Kidney (tissue), 14 donors: ENCODE data around the gene RECQL5. TPM values are rescaled to one million over a fixed set of nuclear protein-coding genes. Genes with fewer than 3 reads are reported as not detected.

Experiments used
- DNase-seq, 5 donors: peaks; one replicate each; pipeline ENCODE4 v3.0.0-alpha.2; 2013 to 2020
- FAIRE-seq: peaks from 2 replicates; lab custom pipeline; 2012; peaks lifted over from hg19 to GRCh38; lab: Jason Lieb, UNC
- H3K27ac ChIP-seq, 2 donors: one replicate each; pipeline ENCODE4 v1.7.0; 2013; ENCODE audit warnings: low read depth in 2 of 2, low read length in 2 of 2, inconsistent platforms in 1 of 2
- H3K27me3 ChIP-seq: one replicate; pipeline ENCODE4 v1.7.1; 2013; ENCODE audit warnings: low read length, inconsistent platforms; ENCODE audit not compliant: control insufficient read depth, insufficient read depth
- H3K36me3 ChIP-seq, 3 donors: one replicate each; pipeline versions ENCODE4 v1.7.0 to v1.7.1; 2013; ENCODE audit warnings: low read length in 3 of 3, control low read depth in 1 of 3, inconsistent platforms in 1 of 3; ENCODE audit not compliant: insufficient read depth in 3 of 3, control insufficient read depth in 2 of 3
- H3K4me1 ChIP-seq, 3 donors: one replicate each; pipeline versions ENCODE4 v1.7.0 to v1.7.1; 2013; ENCODE audit warnings: low read length in 3 of 3, inconsistent platforms in 1 of 3, low read depth in 1 of 3; ENCODE audit not compliant: control insufficient read depth in 2 of 3, insufficient read depth in 2 of 3
- H3K4me3 ChIP-seq, 3 donors: one replicate each; pipeline versions ENCODE4 v1.7.0 to v1.8.1; 2013; ENCODE audit warnings: low read length in 3 of 3, control low read depth in 1 of 3, inconsistent platforms in 1 of 3
- H3K9ac ChIP-seq, 3 donors: one replicate each; pipeline versions ENCODE4 v1.7.0 to v1.7.1; 2013; ENCODE audit warnings: low read length in 3 of 3, control low read depth in 1 of 3, inconsistent platforms in 1 of 3
- H3K9me3 ChIP-seq, 3 donors: one replicate each; pipeline versions ENCODE4 v1.7.0 to v1.7.1; 2013; ENCODE audit warnings: low read length in 3 of 3, control low read depth in 1 of 3, inconsistent platforms in 1 of 3; ENCODE audit not compliant: control insufficient read depth in 2 of 3, insufficient read depth in 1 of 3
- intact Hi-C: fragments of 100-400 bp; cut with DNase I; formaldehyde crosslinking; loops from one replicate; pipeline ENCODE4 v1.11.1; 2022
- polyA plus RNA-seq: library from polyadenylated mRNA; stranded (reverse); fragments of 350-450 nt; fragmentation: Illumina TruSeq; extraction: RNeasy Lipid Tissue Mini Kit (QIAGEN cat#74804); gene quantifications from one replicate; pipeline ENCODE4 v1.2.3, GENCODE V29; 2014; ENCODE audit warnings: low read depth, low replicate concordance; ENCODE audit not compliant: insufficient read depth
- total RNA-seq: library from RNA; stranded (reverse); fragmentation: NEBNext Ultra II Directional; extraction: Animal tissue kit (Norgen Biotek cat#: 25700); gene quantifications from one replicate; pipeline ENCODE4 v1.2.1, GENCODE V29; 2021
- TF ChIP-seq, protein P1 (sequence below): IDR thresholded peaks from 3 replicates; pipeline ENCODE4 v1.5.1; 2012; ENCODE audit warnings: mild to moderate bottlenecking, moderate library complexity, borderline replicate concordance; ENCODE audit not compliant: insufficient read depth; ENCODE audit errors: extremely low read depth
- donor health status: control.
- donor health status: control.
- donor health status: control.
- donor health status: control.
- donor health status: control.
- donor health status: DM: yes; HTN: yes; CAD: no.
- donor health status: Normal renal cell carcinoma (clear cell type).

Gene RECQL5
- total and polyA plus RNA-seq, 2 donors from 2014 or later, result 40.0 to 51.6 TPM

DNA sequence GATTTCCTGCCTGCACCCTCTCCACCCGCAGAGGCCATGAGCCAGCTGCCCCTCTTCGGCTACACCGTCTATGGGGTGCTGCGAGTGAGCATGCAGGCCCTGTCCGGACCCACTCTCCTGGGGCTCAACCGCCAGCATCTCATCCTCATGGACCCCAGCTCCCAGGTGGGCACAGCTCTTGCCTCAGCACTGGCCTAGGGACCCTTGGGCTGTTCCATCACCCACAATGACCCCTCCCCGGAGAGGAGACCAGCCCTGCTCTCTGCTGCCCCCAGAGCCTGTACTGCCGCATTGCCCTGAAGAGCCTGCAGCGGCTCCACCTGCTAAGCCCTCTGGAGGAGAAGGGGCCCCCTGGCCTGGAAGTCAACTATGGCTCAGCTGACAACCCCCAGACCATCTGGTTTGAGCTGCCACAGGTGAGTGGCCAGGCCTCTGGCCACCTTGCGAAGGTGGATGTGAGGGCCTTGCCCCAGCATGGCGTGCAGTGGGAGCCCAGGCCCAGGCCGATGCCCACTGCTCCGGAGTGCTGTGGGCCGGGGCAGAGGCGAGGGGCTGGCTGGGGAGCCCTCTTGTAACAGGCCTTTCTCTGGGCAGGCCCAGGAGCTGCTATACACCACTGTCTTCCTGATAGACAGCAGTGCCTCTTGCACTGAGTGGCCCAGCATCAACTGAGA lies 41.0 kb downstream of the RECQL5 start:
- H3K4me1 ChIP-seq, result no peaks in the 10 kb centered on the region
- H3K36me3 ChIP-seq, result peaks cover 0 to 23% (median 6%) of the 10 kb centered on the region in 3 donors
- no peak overlapping the region for H3K4me3 ChIP-seq
- intact Hi-C loops, result no loop called here
- H3K27me3 ChIP-seq, result no peaks in the 10 kb centered on the region
- no peaks in the 10 kb centered on the region for H3K9me3 ChIP-seq
- FAIRE-seq (no peak), DNase-seq (peak in 4 of 5 donors; percentile 59 to 69 (median 62))
- H3K27ac ChIP-seq, result no peak overlapping the region
- no peak overlapping the region for H3K9ac ChIP-seq
- TF ChIP-seq, protein P1, sequence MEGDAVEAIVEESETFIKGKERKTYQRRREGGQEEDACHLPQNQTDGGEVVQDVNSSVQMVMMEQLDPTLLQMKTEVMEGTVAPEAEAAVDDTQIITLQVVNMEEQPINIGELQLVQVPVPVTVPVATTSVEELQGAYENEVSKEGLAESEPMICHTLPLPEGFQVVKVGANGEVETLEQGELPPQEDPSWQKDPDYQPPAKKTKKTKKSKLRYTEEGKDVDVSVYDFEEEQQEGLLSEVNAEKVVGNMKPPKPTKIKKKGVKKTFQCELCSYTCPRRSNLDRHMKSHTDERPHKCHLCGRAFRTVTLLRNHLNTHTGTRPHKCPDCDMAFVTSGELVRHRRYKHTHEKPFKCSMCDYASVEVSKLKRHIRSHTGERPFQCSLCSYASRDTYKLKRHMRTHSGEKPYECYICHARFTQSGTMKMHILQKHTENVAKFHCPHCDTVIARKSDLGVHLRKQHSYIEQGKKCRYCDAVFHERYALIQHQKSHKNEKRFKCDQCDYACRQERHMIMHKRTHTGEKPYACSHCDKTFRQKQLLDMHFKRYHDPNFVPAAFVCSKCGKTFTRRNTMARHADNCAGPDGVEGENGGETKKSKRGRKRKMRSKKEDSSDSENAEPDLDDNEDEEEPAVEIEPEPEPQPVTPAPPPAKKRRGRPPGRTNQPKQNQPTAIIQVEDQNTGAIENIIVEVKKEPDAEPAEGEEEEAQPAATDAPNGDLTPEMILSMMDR, result peak; percentile 35

DNA sequence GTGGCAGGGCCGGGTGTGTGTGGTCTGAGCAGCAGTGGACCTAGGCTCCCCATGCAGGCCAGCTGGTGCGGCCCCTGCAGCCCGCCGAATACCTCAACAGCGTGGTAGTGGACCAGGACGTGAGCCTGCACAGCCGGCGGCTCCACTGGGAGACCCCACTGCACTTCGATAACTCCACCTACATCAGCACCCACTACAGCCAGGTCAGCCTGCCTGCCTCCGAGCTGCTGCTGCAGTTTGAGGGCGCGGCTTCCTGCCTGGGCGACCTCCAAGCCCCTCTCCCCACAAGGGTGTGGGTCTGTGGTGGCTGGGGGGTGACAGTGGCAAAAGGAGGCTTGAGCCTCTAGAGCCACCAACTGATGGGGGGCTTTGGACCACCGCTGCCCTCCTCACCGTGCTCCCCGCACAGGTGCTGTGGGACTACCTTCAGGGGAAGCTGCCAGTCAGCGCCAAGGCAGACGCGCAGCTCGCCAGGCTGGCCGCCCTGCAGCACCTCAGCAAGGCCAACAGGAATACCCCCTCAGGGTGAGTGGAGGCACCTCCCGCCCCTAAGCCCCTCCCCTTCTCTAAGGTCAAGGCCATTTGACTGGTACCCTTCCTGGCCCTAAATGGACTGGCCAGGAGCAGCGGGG lies 42.1 kb downstream of the RECQL5 start:
- H3K4me1 ChIP-seq, result no peaks in the 10 kb centered on the region
- H3K27ac ChIP-seq, result no peak overlapping the region
- FAIRE-seq (no peak), DNase-seq (no peak)
- intact Hi-C loops, result no loop called here
- H3K9ac ChIP-seq, result no peak overlapping the region
- no peak overlapping the region for H3K4me3 ChIP-seq
- TF ChIP-seq, protein P1, result no peak
- H3K36me3 ChIP-seq, result peaks cover 0 to 32% (median 9%) of the 10 kb centered on the region in 3 donors
- H3K27me3 ChIP-seq, result no peaks in the 10 kb centered on the region
- no peaks in the 10 kb centered on the region for H3K9me3 ChIP-seq

DNA sequence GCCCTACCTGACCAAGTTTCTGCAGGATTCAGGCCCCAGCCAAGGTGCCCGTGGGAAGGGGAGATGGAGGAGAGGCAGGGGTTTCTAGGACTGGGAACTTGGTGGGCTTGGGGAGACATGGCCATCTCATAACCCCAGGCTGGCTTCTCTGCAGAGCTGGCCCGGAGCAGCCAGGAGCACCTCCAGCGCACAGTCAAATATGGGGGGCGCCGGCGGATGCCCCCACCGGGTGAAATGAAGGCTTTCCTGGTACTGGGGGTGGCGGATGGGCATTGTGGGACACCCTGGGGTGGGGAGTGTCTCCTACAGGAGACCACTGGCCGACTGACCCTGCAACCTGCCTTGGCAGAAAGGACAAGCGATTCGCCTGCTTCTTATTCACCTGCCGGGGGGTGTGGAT lies 42.9 kb downstream of the RECQL5 start:
- Histone ChIP-seq H3K4me1 (no peaks in the 10 kb centered on the region), H3K36me3 (peaks cover 0 to 34% (median 10%) of the 10 kb centered on the region in 3 donors), H3K4me3 (no peak overlapping the region), H3K27ac (no peak overlapping the region), H3K27me3 (no peaks in the 10 kb centered on the region), H3K9me3 (no peaks in the 10 kb centered on the region), H3K9ac (no peak overlapping the region)
- TF ChIP-seq, protein P1, result no peak
- DNase-seq, result no peak
- no peak for FAIRE-seq
- intact Hi-C loops, result no loop called here
